ENCODE data around the gene DRAXIN.

Gene DRAXIN

GRCh38 chr1:11761285-11761684 is 69.8 kb downstream of the DRAXIN start:
- no peak for DNase-seq (ENCODE audit: low read depth, low spot score)

- DNase-seq (ENCODE audit: low read depth, low spot score), result no peak
These were observed 70.5 kb downstream of the DRAXIN start, which contains the start of gene C1orf167 for GRCh38 chr1:11761988-11762406. Gene C1orf167 (plus strand): TSS chr1:11762193. CDS start chr1:11764401, 2,208 bp downstream.

GRCh38 chr1:11764115-11764514 is 72.6 kb downstream of the DRAXIN start:
- DNase-seq (ENCODE audit: low read depth, low spot score), result no peak

GRCh38 chr1:11764519-11764918 is 73.0 kb downstream of the DRAXIN start:
- no peak for DNase-seq (ENCODE audit: low read depth, low spot score)

GRCh38 chr1:11765661-11766428 is 74.3 kb downstream of the DRAXIN start:
- no peak for DNase-seq (ENCODE audit: low read depth, low spot score)

- no peak for DNase-seq (ENCODE audit: low read depth, low spot score)
These were observed 74.9 kb downstream of the DRAXIN start for GRCh38 chr1:11766429-11766776.

- no peak for DNase-seq (ENCODE audit: low read depth, low spot score)
These were observed 76.6 kb downstream of the DRAXIN start for GRCh38 chr1:11767922-11768704.

GRCh38 chr1:11768821-11769220 is 77.3 kb downstream of the DRAXIN start:
- DNase-seq (ENCODE audit: low read depth, low spot score), result no peak

GRCh38 chr1:11769274-11769673 is 77.8 kb downstream of the DRAXIN start:
- DNase-seq (ENCODE audit: low read depth, low spot score), result no peak

GRCh38 chr1:11770011-11770410 is 78.5 kb downstream of the DRAXIN start:
- DNase-seq (ENCODE audit: low read depth, low spot score), result no peak

- DNase-seq (ENCODE audit: low read depth, low spot score), result no peak
These were observed 80.1 kb downstream of the DRAXIN start for GRCh38 chr1:11771481-11772043.

GRCh38 chr1:11772458-11772857 is 80.9 kb downstream of the DRAXIN start:
- DNase-seq (ENCODE audit: low read depth, low spot score), result no peak

- DNase-seq (ENCODE audit: low read depth, low spot score), result no peak
These were observed 83.2 kb downstream of the DRAXIN start for GRCh38 chr1:11774753-11775152.

Measured in astrocyte of the hippocampus (primary cell).